ENCODE measurements around the gene ESYT2. TPM values are rescaled to one million over a fixed set of nuclear protein-coding genes. Genes with fewer than 3 reads are reported as not detected.
A peak's percentile ranks its signal among the peaks of the same experiment; 100 is the strongest.

Gene ESYT2
- polyA plus RNA-seq, 4 donors = 10.0 to 37.9 (median 21.2) TPM

DNA sequence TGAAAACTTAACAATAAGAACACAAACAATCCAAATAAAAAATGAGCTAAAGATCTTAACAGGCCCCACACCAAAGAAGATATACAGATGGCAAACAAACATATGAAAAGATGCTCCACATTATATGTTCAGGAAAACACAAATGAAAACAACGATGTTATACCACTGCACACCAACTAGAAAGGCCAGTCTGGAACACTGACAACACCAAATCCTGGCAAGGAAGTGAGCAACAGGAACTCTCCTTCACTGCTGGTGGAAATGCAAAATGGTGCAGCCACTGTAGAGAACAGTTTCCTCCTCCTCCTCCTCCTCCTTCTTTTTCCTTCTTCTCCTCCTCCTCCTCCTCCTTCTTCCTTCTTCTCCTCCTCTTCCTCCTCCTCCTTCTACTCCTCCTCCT is 112.5 kb downstream of the ESYT2 start:
- no peaks in the 10 kb centered on the region for H3K36me3 ChIP-seq (ENCODE audit: control insufficient read depth in 3 of 3, insufficient read depth in 2 of 3, low read depth in 1 of 3, low read length in 3 of 3)
- FAIRE-seq = no peak

DNA sequence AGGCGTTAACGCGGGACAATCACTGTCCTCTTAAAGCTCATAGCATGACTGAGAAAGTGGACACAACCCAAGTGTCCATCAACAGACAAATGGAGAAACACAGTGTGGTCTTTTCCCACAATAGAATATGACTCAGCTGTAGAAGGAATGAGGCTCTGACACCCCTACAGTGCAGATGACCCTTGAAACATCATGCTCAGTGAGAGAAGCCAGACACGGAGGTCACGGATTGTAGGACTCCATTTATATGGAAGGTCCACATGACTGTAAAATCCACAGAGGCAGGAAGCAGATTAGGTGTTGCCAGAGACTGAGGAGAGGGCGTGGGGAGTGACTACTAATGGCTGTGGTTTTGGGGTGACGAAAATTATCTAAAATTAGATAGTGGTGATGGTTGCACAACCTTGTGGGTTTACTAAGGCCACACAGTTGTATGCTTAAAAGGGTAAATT is 118.6 kb downstream of the ESYT2 start:
- DNase-seq (no peak), FAIRE-seq (no peak)
- Histone ChIP-seq H3K27me3 (ENCODE audit: control insufficient read depth in 3 of 3, insufficient read depth in 3 of 3, low read length in 3 of 3) (no peaks in the 10 kb centered on the region), H3K4me1 (ENCODE audit: control insufficient read depth in 3 of 3, insufficient read depth in 2 of 3, low read depth in 1 of 3, low read length in 2 of 3) (no peaks in the 10 kb centered on the region), H3K9me3 (ENCODE audit: control insufficient read depth in 2 of 2, insufficient read depth in 1 of 2, low read depth in 1 of 2, low read length in 1 of 2) (peaks cover 0 to 11% of the 10 kb centered on the region in 2 donors), H3K27ac (ENCODE audit: low read depth in 1 of 3, low read length in 2 of 3) (no peak overlapping the region), H3K36me3 (ENCODE audit: control insufficient read depth in 3 of 3, insufficient read depth in 2 of 3, low read depth in 1 of 3, low read length in 3 of 3) (no peaks in the 10 kb centered on the region), H3K4me3 (ENCODE audit: low read depth in 1 of 3, low read length in 3 of 3) (no peak overlapping the region)
- WGBS, 3 donors = 62 to 71% (median 62%) methylated on average over 7 of the region's 7 CpGs

More for the DNA sequence above, 112.5 kb downstream of the ESYT2 start:
- H3K27me3 ChIP-seq (ENCODE audit: control insufficient read depth in 3 of 3, insufficient read depth in 3 of 3, low read length in 3 of 3) = no peaks in the 10 kb centered on the region
- H3K27ac ChIP-seq (ENCODE audit: low read depth in 1 of 3, low read length in 2 of 3) = no peak overlapping the region
- no peak for DNase-seq
- H3K4me1 ChIP-seq (ENCODE audit: control insufficient read depth in 3 of 3, insufficient read depth in 2 of 3, low read depth in 1 of 3, low read length in 2 of 3) = no peaks in the 10 kb centered on the region
- no peak overlapping the region for H3K4me3 ChIP-seq (ENCODE audit: low read depth in 1 of 3, low read length in 3 of 3)
- no peaks in the 10 kb centered on the region for H3K9me3 ChIP-seq (ENCODE audit: control insufficient read depth in 2 of 2, insufficient read depth in 1 of 2, low read depth in 1 of 2, low read length in 1 of 2)
- 89 to 92% (median 89%) methylated on average over 1 of the region's 1 CpG for WGBS, 3 donors

DNA sequence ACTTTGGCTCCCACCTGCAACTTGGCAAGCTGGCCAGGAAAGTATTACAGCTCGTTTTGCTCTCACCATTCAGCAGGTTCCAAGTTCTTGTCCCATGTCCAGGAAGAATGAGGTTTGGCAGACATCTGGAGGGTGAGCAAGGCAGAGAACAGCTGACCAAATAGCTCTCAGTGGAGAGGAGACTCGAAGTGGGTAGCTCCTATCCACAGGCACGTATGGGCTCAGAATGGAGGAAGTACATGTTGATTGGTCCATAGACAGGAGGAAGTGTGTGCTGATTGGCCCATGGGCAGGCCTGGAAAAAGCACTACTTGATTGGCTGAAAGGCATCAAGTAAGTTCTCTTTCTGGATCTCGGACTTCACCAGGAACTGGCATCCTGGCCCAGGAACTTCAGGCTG is 121.7 kb downstream of the ESYT2 start:
- 66 to 76% (median 75%) methylated on average over 4 of the region's 4 CpGs for WGBS, 3 donors

DNA sequence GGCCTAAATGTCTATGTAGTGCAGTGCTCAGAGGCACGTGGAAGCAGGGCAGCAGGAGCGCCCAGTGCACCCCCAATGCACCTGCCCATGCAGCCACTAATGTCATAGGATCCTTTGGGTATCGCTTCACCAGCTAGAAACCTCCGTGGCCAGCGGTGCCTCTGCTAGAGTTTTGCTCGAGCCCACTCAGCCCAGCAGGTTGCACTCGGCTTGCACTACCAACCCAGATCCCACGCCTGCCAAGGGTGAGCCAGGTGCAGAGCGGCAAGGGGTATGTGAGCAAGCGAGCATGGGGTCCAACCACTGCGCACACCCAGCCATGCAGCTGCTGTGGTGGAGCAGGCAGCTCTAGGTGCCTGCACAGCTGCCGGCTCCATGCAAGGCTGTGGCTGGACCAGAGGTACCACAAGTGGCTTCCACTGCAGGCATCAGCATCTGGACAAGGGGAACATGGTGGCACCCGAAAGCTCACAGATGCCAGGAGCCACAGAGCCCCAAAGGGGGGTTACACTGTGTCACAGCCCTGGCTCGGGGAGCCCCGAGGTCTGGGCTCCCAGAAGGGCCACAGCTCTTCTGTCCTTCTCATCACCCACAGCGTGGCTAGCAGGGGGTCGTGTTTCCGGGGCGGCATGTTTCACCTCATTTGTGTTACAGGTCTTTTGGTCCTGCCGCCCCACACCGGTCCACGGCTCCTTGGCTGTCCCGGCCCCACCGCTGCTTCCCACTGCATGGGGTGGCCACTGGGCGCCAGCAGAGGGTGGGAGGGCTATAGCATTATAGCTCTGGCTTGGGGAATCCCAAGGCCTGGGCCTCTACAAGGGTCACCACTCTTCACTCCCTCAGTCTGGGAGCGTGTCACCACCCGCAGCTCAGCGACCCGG is 122.4 kb downstream of the ESYT2 start:
- no peak overlapping the region for H3K4me3 ChIP-seq (ENCODE audit: low read depth in 1 of 3, low read length in 3 of 3)
- peaks cover 0 to 5% (median 0%) of the 10 kb centered on the region in 3 donors for H3K4me1 ChIP-seq (ENCODE audit: control insufficient read depth in 3 of 3, insufficient read depth in 2 of 3, low read depth in 1 of 3, low read length in 2 of 3)
- FAIRE-seq (no peak), DNase-seq (no peak)
- H3K9me3 ChIP-seq (ENCODE audit: control insufficient read depth in 2 of 2, insufficient read depth in 1 of 2, low read depth in 1 of 2, low read length in 1 of 2) = peaks cover 0 to 11% of the 10 kb centered on the region in 2 donors
- no peak overlapping the region for H3K27ac ChIP-seq (ENCODE audit: low read depth in 1 of 3, low read length in 2 of 3)
- no peaks in the 10 kb centered on the region for H3K27me3 ChIP-seq (ENCODE audit: control insufficient read depth in 3 of 3, insufficient read depth in 3 of 3, low read length in 3 of 3)
- 95 to 98% (median 96%) methylated on average over 23 to 29 of the region's 29 CpGs for WGBS, 3 donors
- no peaks in the 10 kb centered on the region for H3K36me3 ChIP-seq (ENCODE audit: control insufficient read depth in 3 of 3, insufficient read depth in 2 of 3, low read depth in 1 of 3, low read length in 3 of 3)

More for the DNA sequence above, 121.7 kb downstream of the ESYT2 start:
- H3K27ac ChIP-seq (ENCODE audit: low read depth in 1 of 3, low read length in 2 of 3) = no peak overlapping the region
- FAIRE-seq = no peak
- no peak for DNase-seq
- H3K9me3 ChIP-seq (ENCODE audit: control insufficient read depth in 2 of 2, insufficient read depth in 1 of 2, low read depth in 1 of 2, low read length in 1 of 2) = peaks cover 0 to 11% of the 10 kb centered on the region in 2 donors
- no peak overlapping the region for H3K4me3 ChIP-seq (ENCODE audit: low read depth in 1 of 3, low read length in 3 of 3)
- H3K4me1 ChIP-seq (ENCODE audit: control insufficient read depth in 3 of 3, insufficient read depth in 2 of 3, low read depth in 1 of 3, low read length in 2 of 3) = peaks cover 0 to 5% (median 0%) of the 10 kb centered on the region in 3 donors
- no peaks in the 10 kb centered on the region for H3K36me3 ChIP-seq (ENCODE audit: control insufficient read depth in 3 of 3, insufficient read depth in 2 of 3, low read depth in 1 of 3, low read length in 3 of 3)
- H3K27me3 ChIP-seq (ENCODE audit: control insufficient read depth in 3 of 3, insufficient read depth in 3 of 3, low read length in 3 of 3) = no peaks in the 10 kb centered on the region

DNA sequence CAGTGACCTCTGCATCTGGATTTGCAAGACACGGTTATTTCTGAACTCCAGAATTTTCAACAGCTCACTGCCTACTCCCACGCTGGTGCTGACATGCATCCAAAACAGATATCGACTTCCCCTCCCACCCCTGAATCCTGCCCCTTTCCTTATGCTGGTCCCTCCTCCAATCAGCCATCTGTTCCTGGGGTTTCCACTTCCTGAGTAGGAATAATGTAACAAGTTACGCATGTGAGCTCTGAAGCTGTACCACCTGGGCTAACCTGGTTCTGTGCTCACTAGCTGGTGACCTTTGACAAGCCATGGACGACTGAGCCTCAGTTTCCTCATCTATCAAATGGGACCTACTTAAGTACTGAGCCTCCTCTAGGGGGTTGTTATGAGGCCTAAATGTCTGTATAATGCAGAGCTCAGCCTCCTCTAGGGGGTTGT is 123.0 kb downstream of the ESYT2 start:
- FAIRE-seq = no peak
- no peaks in the 10 kb centered on the region for H3K36me3 ChIP-seq (ENCODE audit: control insufficient read depth in 3 of 3, insufficient read depth in 2 of 3, low read depth in 1 of 3, low read length in 3 of 3)
- WGBS, 3 donors = 70 to 82% (median 73%) methylated on average over 5 of the region's 5 CpGs
- no peaks in the 10 kb centered on the region for H3K27me3 ChIP-seq (ENCODE audit: control insufficient read depth in 3 of 3, insufficient read depth in 3 of 3, low read length in 3 of 3)
- H3K4me3 ChIP-seq (ENCODE audit: low read depth in 1 of 3, low read length in 3 of 3) = no peak overlapping the region
- peaks cover 0 to 5% (median 0%) of the 10 kb centered on the region in 3 donors for H3K4me1 ChIP-seq (ENCODE audit: control insufficient read depth in 3 of 3, insufficient read depth in 2 of 3, low read depth in 1 of 3, low read length in 2 of 3)
- peaks cover 0 to 11% of the 10 kb centered on the region in 2 donors for H3K9me3 ChIP-seq (ENCODE audit: control insufficient read depth in 2 of 2, insufficient read depth in 1 of 2, low read depth in 1 of 2, low read length in 1 of 2)
- H3K27ac ChIP-seq (ENCODE audit: low read depth in 1 of 3, low read length in 2 of 3) = no peak overlapping the region
- no peak for DNase-seq

DNA sequence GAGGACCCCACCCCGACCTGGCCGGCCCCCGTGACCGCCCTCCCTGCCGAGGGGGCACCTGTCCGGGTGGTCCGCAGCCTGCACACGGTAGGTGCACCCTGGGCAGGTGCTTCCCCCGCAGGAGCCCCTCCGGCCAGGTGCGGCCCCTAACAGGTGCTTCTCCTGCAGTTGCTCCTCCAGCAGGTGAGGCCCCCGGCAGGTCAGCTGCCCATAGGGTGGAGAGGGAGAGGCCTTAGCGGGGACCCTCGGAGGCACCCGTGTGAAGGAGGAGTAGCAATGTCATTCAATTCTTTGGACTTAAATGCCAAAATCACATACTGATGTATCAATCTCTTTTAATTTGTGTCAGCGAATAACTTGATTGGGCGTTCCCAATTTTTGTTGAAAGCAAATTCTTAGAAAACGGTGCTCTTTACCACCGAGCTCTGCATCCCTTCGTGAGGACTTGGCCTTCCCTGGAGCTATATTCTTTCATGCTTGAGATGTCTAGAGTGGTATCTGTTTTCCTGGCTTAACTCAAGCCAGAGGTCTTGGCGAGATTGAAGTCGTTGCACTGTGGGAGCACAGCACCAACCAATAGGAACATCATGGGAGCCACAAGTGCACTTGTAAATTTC is 124.0 kb downstream of the ESYT2 start:
- 3 to 6% (median 3%) methylated on average over 16 to 22 of the region's 22 CpGs for WGBS, 3 donors
- DNase-seq (peak in 1 of 2 donors; percentile 20), FAIRE-seq (no peak)
- peaks cover 0 to 2% (median 0%) of the 10 kb centered on the region in 3 donors for H3K36me3 ChIP-seq (ENCODE audit: control insufficient read depth in 3 of 3, insufficient read depth in 2 of 3, low read depth in 1 of 3, low read length in 3 of 3)
- peak overlapping the region; percentile 63 to 84 (median 74) for H3K4me3 ChIP-seq (ENCODE audit: low read depth in 1 of 3, low read length in 3 of 3)
- peaks cover 0 to 11% of the 10 kb centered on the region in 2 donors for H3K9me3 ChIP-seq (ENCODE audit: control insufficient read depth in 2 of 2, insufficient read depth in 1 of 2, low read depth in 1 of 2, low read length in 1 of 2)
- H3K4me1 ChIP-seq (ENCODE audit: control insufficient read depth in 3 of 3, insufficient read depth in 2 of 3, low read depth in 1 of 3, low read length in 2 of 3) = peaks cover 0 to 5% (median 0%) of the 10 kb centered on the region in 3 donors
- H3K27ac ChIP-seq (ENCODE audit: low read depth in 1 of 3, low read length in 2 of 3) = peak overlapping the region; percentile 70 to 94 (median 89)
- no peaks in the 10 kb centered on the region for H3K27me3 ChIP-seq (ENCODE audit: control insufficient read depth in 3 of 3, insufficient read depth in 3 of 3, low read length in 3 of 3)

DNA sequence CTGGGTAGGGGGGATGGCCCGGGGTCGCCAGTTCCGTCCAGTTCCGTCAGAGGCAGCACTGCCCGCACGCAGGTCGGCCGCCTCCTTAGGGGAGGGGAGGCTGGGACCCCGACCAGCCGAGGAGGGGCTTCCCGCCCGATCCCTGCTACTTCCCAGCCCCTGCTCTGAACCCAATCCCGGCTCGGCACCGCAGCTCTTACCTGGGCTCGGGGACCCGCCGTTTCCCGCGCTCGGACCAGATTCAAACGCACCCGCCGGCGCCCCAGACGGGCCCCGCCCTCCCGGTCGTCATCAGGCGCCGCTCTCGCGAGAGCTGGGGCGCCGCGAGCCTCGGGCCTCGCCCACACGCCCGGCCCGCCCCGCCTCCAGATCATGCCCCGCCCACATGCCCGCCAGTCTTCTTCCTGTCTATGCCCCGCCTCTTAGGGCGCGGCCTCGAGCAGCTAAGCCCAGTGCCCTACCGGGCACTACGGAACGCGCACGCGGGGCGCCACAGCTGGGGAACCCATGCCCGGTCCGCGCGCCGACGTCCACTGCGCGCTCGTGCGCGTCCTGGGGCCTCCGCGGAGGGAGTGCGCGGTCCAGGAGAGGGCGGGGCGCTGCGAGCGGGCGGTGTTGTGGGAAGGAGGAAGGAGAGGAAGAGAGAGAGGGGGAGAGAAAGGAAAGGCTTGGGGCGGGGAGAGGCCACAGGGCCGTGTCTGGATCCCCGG is 124.6 kb downstream of the ESYT2 start, which contains the start of gene NCAPG2:
NCAPG2 (minus strand) TSS at position 281 of the 710 bp plus-strand sequence. CDS start 2,905 bp downstream, outside the sequence.
- 0 to 1% (median 0%) methylated on average over 55 to 78 of the region's 78 CpGs for WGBS, 3 donors
- Histone ChIP-seq H3K4me3 (ENCODE audit: low read depth in 1 of 3, low read length in 3 of 3) (peak within 1 kb of the TSS; percentile 74 to 86 (median 84)), H3K27ac (ENCODE audit: low read depth in 1 of 3, low read length in 2 of 3) (peak within 1 kb of the TSS; percentile 70 to 94 (median 89)), H3K27me3 (ENCODE audit: control insufficient read depth in 3 of 3, insufficient read depth in 3 of 3, low read length in 3 of 3) (no peaks in the 10 kb centered on the region), H3K4me1 (ENCODE audit: control insufficient read depth in 3 of 3, insufficient read depth in 2 of 3, low read depth in 1 of 3, low read length in 2 of 3) (peaks cover 0 to 5% (median 0%) of the 10 kb centered on the region in 3 donors), H3K9me3 (ENCODE audit: control insufficient read depth in 2 of 2, insufficient read depth in 1 of 2, low read depth in 1 of 2, low read length in 1 of 2) (peaks cover 0 to 11% of the 10 kb centered on the region in 2 donors), H3K36me3 (ENCODE audit: control insufficient read depth in 3 of 3, insufficient read depth in 2 of 3, low read depth in 1 of 3, low read length in 3 of 3) (peaks cover 0 to 2% (median 0%) of the 10 kb centered on the region in 3 donors)
- FAIRE-seq (no peak), DNase-seq (peak; percentile 99 to 100)

All from small intestine (tissue), 7 donors.